GM10847 (cell line): ENCODE data around the gene SKIC8.

Experiments
- POLR2A ChIP-seq: IDR thresholded peaks from 2 replicates; pipeline ENCODE4 v1.6.1; 2011; ENCODE audit not compliant: insufficient read length; ENCODE audit errors: extremely low read depth

SKIC8 gene

GRCh38 chr15:78299101-78299930, at the start of gene SKIC8:
TSS of gene SKIC8 (minus strand) at chr15:78299609. CDS start at chr15:78295686, 3,923 bp downstream.
- peak; percentile 91 for TF ChIP-seq POLR2A

GRCh38 chr15:78347586-78348543, 48.5 kb upstream of the SKIC8 start:
- no peak for TF ChIP-seq POLR2A

GRCh38 chr15:78345396-78346125, 46.2 kb upstream of the SKIC8 start:
- no peak for TF ChIP-seq POLR2A

- no peak for TF ChIP-seq POLR2A
Observed at GRCh38 chr15:78343276-78344060, 44.1 kb upstream of the SKIC8 start.

GRCh38 chr15:78342021-78342420, 42.6 kb upstream of the SKIC8 start:
- no peak for TF ChIP-seq POLR2A

DNA sequence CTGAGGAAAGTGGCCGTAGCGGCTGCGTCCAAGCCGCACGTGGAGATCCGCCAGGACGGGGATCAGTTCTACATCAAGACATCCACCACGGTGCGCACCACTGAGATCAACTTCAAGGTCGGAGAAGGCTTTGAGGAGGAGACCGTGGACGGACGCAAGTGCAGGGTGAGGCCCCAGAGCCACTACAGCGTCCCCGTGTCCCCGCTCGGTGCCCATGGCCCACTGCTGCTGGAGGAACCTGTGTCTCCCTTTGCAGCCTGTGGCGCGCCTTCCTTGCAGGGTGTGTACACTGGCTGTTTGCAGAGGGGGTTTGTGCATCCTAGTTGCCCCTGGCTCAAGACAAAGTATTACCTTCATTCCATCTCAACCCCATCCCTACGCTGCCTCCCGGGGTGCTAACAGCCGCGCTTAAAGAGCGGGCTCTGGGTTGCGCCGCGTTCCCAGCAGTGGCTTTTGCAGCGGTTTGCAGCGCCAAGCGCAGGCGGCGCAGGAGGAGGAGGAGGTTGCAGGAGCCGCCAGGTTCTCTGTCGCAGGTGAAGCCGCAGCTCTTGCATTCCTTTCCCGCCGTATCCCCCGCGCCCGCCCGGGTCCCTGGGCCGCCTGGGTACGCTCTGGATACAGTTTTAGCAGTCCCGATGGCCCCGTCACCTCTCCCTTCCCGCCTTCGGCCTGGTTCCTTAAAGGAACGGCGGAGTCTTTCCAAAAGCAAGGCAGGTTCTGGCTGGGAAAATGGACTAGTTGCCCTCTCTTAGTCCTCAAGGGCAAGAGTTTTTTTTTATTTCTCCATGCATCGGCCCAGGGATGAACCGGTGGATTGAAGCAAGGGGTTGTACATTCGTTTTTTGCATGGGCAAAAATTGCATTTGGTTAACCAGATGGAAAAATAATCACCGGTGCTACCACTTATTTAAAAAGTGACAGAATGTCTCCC, 41.9 kb upstream of the SKIC8 start:
- TF ChIP-seq POLR2A, result no peak

DNA sequence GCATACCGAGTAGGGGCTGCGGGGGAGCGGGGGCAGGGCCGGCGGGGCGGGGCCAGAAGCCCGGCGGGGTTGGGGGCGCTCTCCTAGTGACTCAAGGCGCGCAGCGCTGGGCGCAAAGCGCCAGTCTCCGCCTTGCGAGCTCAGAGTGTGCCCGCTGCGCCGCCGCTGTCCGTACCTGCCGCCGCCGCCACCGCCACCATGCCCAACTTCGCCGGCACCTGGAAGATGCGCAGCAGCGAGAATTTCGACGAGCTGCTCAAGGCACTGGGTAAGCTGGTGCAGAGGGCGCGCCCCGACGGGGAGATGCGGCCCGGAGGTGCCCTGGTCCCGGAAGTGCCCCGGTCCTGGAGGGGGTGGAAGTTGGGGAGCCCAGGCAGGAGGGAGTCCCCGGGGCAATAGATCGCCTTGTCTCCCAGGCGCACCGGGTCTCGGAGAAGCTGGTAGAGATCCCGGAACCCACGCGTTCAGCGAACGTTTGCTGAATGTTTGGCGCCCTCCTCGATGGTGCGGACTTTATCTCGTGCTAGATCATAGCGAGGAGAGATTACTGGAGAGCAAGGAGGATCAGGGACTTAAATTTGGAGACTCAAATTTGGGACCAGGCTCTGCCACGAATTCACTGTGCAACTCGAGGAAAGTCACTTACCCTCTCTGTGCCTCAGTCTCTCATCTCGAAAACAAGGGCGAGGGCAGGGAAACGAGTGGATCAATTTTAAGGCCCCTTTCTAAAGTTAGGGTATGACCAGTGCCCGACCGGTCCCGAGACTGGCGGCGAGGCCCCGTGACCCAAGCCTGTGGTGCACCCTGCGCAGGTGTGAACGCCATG, 41.0 kb upstream of the SKIC8 start, which contains the start of gene CRABP1:
Gene CRABP1, plus strand, starts transcription at position 123 of the 826 bp plus-strand sequence. Its CDS starts 76 bp downstream, at position 199.
- TF ChIP-seq POLR2A, result no peak

DNA sequence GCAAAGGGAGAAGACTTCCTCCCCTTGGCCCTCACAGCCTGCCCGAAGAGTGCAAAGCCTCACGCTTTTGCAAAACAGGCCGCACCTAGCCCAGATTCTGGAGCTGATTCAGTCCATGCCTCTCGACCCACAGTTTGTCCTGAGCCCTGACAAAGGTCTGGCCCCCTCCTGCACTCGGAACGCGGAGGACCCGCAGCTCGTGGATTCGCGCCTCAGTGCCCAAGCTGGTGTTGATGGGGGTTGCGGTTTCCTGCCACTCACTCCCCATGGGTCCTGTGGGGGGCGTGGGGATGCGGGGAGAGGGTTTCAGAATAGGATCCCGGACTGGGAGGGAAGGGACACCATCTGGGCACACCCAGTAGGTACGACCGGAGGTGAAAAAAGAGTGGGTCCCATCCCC, 40.1 kb upstream of the SKIC8 start:
- no peak for TF ChIP-seq POLR2A

DNA sequence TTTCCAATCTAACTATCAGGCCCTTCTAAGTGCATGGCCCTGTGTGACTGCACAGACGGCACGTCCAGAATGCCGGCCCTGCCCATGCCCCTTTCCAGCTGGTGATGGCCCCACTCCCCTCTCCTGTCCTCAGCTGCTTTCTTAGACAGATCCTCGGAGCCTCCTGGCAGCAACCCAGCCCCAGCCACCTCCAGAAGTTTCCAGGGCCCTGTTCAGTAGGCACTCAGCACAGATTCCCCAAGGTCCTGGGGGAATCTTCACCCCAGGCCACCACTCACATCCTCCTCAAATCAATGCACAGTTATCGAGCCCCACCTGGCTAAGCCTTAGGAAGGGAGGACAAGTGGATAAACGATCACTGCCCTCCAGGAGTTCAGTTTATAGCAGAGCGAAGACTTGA, 39.4 kb upstream of the SKIC8 start:
- TF ChIP-seq POLR2A, result no peak

GRCh38 chr15:78335985-78336384, 36.6 kb upstream of the SKIC8 start:
- no peak for TF ChIP-seq POLR2A

DNA sequence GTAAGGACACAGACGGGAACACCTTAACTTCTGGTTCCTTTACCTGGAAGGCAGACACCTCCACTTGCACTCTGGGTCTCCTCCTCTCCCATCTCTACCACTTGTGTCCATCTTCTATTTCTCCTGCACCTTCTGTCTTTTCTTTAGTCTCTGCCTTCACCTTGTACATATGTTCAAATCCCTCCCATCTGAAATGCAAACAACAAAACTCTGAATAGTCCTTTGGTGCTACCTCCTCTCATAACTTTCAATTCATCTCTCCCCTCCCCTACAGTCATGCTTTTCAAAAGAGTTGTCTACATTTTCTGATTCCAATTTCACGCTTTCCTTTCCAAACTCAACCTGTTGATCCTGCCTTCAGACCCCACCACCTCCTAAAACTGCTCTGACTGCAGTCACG, 35.4 kb upstream of the SKIC8 start:
- no peak for TF ChIP-seq POLR2A

- no peak for TF ChIP-seq POLR2A
Observed at GRCh38 chr15:78329625-78330024, 30.2 kb upstream of the SKIC8 start.
